Endothelial cell of umbilical vein (primary cell): ENCODE data around the gene PAQR4. TPM values are rescaled to one million over a fixed set of nuclear protein-coding genes. Genes with fewer than 3 reads are reported as not detected.

Source experiments
- BruUV-seq: library from RNA; stranded (reverse); fragments of 400-500 nt; replicated peaks from 2 replicates; lab custom pipeline; 2021; lab: Mats Ljungman, UMichigan
- CTCF ChIA-PET: fragments of 300-600, 350-600 bp; sonication (Branson Sonifier 250); formaldehyde crosslinking; loops from one replicate; lab custom pipeline; 2021; ENCODE audit warnings: antibody characterized with exemption, inconsistent platforms; lab: Charles Lee
- POLR2A ChIA-PET: fragments of 300-600, 350-600 bp; sonication (Branson Sonifier 250); formaldehyde crosslinking; loops from one replicate; lab custom pipeline; 2021; ENCODE audit warnings: antibody characterized with exemption, inconsistent platforms; lab: Charles Lee
- DNase-seq: peaks from one replicate; pipeline ENCODE4 v3.0.0-alpha.2; 2011; ENCODE audit warnings: low read depth, low spot score
- FAIRE-seq: peaks from 2 replicates; lab custom pipeline; 2011; peaks lifted over from hg19 to GRCh38; lab: Jason Lieb, UNC
- H2AFZ ChIP-seq: 2 replicates; pipeline ENCODE4 v1.6.0; 2012; ENCODE audit warnings: low read depth, low read length, control low read depth, inconsistent platforms
- H3K27ac ChIP-seq: 2 replicates; pipeline ENCODE4 v1.5.1; 2011; ENCODE audit warnings: low read depth, mild to moderate bottlenecking, control low read depth, low read length, moderate library complexity; ENCODE audit not compliant: insufficient read depth
- H3K27me3 ChIP-seq, 2 experiments: 2 replicates each; pipeline versions ENCODE4 v1.6.0 to v1.6.1; 2011; ENCODE audit warnings: low read length in 2 of 2, mixed read lengths in 1 of 2; ENCODE audit not compliant: control insufficient read depth in 2 of 2, insufficient read depth in 2 of 2
- H3K36me3 ChIP-seq, 2 experiments: 2 replicates in 1 of 2; 3 replicates in 1 of 2; pipeline ENCODE4 v1.5.1; 2011; ENCODE audit warnings: low read length in 2 of 2, mild to moderate bottlenecking in 1 of 2, moderate library complexity in 1 of 2; ENCODE audit not compliant: control insufficient read depth in 2 of 2, insufficient read depth in 2 of 2; ENCODE audit errors: extremely low read depth in 1 of 2
- H3K4me1 ChIP-seq: 3 replicates; pipeline ENCODE4 v1.5.1; 2011; ENCODE audit warnings: mild to moderate bottlenecking, low read length; ENCODE audit not compliant: control insufficient read depth, insufficient read depth; ENCODE audit errors: extremely low read depth
- H3K4me2 ChIP-seq: 2 replicates; pipeline ENCODE4 v1.6.1; 2011; ENCODE audit warnings: low read length, control low read depth, mixed read lengths; ENCODE audit not compliant: insufficient read depth
- H3K4me3 ChIP-seq, 3 experiments: fragments of 200-600 bp in 1 of 3; sonication (generic), shearing (Covaris generic) in 1 of 3; replicated peaks in 1 of 3; 2 replicates each; pipeline ENCODE4 v1.5.1; 2011 to 2016; ENCODE audit warnings: control low read depth in 3 of 3, low read length in 3 of 3, mild to moderate bottlenecking in 2 of 3, inconsistent platforms in 1 of 3, low read depth in 1 of 3, moderate library complexity in 1 of 3; ENCODE audit not compliant: insufficient read depth in 1 of 3
- H3K79me2 ChIP-seq: 2 replicates; pipeline ENCODE4 v1.6.0; 2012; ENCODE audit warnings: low read length, inconsistent platforms; ENCODE audit not compliant: control insufficient read depth, insufficient read depth
- H3K9ac ChIP-seq: replicated peaks from 2 replicates; pipeline ENCODE3; 2011; ENCODE audit warnings: low read length, control low read depth; ENCODE audit not compliant: insufficient read depth; ENCODE audit errors: extremely low read depth
- H3K9me1 ChIP-seq: replicated peaks from 3 replicates; pipeline ENCODE4 v1.6.0; 2011; ENCODE audit warnings: mild to moderate bottlenecking, low read length; ENCODE audit not compliant: control insufficient read depth, insufficient read depth; ENCODE audit errors: extremely low read depth
- H3K9me3 ChIP-seq: replicated peaks from 2 replicates; pipeline ENCODE4 v1.5.1; 2012; ENCODE audit warnings: low read length, inconsistent platforms; ENCODE audit not compliant: control insufficient read depth, insufficient read depth
- H4K20me1 ChIP-seq: replicated peaks from 2 replicates; pipeline ENCODE3; 2011; ENCODE audit warnings: mild to moderate bottlenecking, low read length; ENCODE audit not compliant: control insufficient read depth, insufficient read depth; ENCODE audit errors: extremely low read depth
- EZH2 ChIP-seq: IDR thresholded peaks from 2 replicates; pipeline ENCODE4 v1.6.1; 2012; ENCODE audit warnings: borderline replicate concordance, low read depth, mild to moderate bottlenecking, moderate library complexity, low read length, inconsistent platforms; ENCODE audit not compliant: severe bottlenecking
- FOS ChIP-seq: IDR thresholded peaks from 2 replicates; pipeline ENCODE4 v1.6.1; 2011; ENCODE audit warnings: mild to moderate bottlenecking, low read length, moderate library complexity, borderline replicate concordance; ENCODE audit not compliant: insufficient read depth
- GATA2 ChIP-seq: IDR thresholded peaks from 2 replicates; pipeline ENCODE4 v1.7.0; 2011; ENCODE audit warnings: low read depth, mild to moderate bottlenecking, moderate library complexity, mixed read lengths, low read length; ENCODE audit not compliant: insufficient read length, insufficient read depth
- JUN ChIP-seq: IDR thresholded peaks from 2 replicates; pipeline ENCODE4 v1.6.1; 2011; ENCODE audit warnings: borderline replicate concordance, low read depth; ENCODE audit not compliant: insufficient read length, insufficient read depth
- MYC ChIP-seq: IDR thresholded peaks from one replicate; pipeline ENCODE4 v1.6.1; 2011; ENCODE audit warnings: mild to moderate bottlenecking, low read depth, low read length
- POLR2A ChIP-seq: IDR thresholded peaks from 2 replicates; pipeline ENCODE4 v1.6.1; 2012; ENCODE audit warnings: low read depth, mild to moderate bottlenecking, control low read depth, low read length
- POLR2AphosphoS5 ChIP-seq: IDR thresholded peaks from 2 replicates; pipeline ENCODE4 v1.6.1; 2012; ENCODE audit warnings: low read depth, mild to moderate bottlenecking, control low read depth, low read length, moderate library complexity; ENCODE audit not compliant: insufficient read depth
- dilution Hi-C: fragments of 300-500 bp; cut with MboI; formaldehyde crosslinking; loops from one replicate; pipeline ENCODE4 v1.15.0; 2019; ENCODE audit warnings: low sequenced_read_pairs; ENCODE audit not compliant: extremely low pct_ligation_motif_present
- intact Hi-C: fragments of 100-400 bp; cut with micrococcal nuclease; formaldehyde crosslinking; loops from one replicate; pipeline ENCODE4 v1.10.0; 2022
- polyA plus RNA-seq, 4 experiments: library from polyadenylated mRNA; depleted of rRNA in 3 of 4; stranded (reverse) in 3 of 4; unstranded in 1 of 4; fragments of >200 nt; gene quantifications; 2 replicates each; pipeline versions ENCODE4 v1.2.1 to v1.2.3, GENCODE V29; 2011 to 2012; ENCODE audit warnings: missing spikeins in 1 of 4
- total RNA-seq: library from RNA; stranded (reverse); gene quantifications from 2 replicates; pipeline ENCODE4 v1.2.3, GENCODE V29; 2021
- TF ChIP-seq, protein P1 (sequence below): IDR thresholded peaks from 2 replicates; pipeline ENCODE4 v1.6.1; 2011; ENCODE audit not compliant: insufficient read depth, insufficient read length
- TF ChIP-seq, protein P2 (sequence below), 2 donors: IDR thresholded peaks; 1 replicate in 1 of 2; 2 replicates in 1 of 2; pipeline ENCODE4 v1.5.1; 2011; ENCODE audit warnings: low read length in 2 of 2, mild to moderate bottlenecking in 2 of 2, moderate library complexity in 2 of 2, control low read depth in 1 of 2, inconsistent platforms in 1 of 2, low read depth in 1 of 2; ENCODE audit not compliant: insufficient read depth in 1 of 2; ENCODE audit errors: extremely low read depth in 1 of 2

Gene PAQR4
- total and polyA plus RNA-seq, 2 donors (not counting 3 experiments of a cell fraction or from before 2014, with no cell fraction given), result 23.8 to 31.2 TPM

DNA sequence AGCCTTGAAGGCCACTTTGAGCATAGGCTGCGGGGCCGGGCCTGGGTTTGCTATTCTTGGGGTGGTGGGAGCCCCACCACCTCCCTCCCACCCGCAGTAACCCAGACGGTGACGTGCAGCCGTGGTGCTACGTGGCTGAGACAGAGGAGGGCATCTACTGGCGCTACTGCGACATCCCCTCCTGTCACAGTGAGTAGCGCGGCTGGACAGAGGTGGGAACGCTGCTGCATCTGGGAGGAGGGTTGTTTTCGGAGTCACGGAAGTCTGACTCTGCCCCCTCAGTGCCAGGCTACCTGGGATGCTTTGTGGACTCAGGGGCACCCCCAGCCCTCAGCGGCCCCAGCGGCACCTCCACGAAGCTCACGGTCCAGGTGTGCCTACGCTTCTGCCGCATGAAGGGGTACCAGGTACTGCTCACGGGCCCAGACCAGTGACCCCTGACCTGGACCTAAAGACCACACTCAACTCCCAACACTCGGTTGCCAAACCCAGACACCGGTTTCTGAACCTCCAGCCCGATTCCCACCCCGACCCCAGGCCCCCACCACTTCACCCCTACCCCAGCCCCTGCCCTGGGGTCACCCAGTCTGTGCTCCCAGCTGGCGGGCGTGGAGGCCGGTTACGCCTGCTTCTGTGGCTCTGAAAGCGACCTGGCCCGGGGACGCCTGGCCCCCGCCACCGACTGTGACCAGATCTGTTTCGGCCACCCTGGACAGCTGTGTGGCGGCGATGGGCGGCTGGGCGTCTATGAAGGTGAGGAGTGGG is 2.9 kb upstream of the PAQR4 start:
- intact Hi-C loops (no loop called here), dilution Hi-C loops (no loop called here)
- Histone ChIP-seq H3K27me3 (peaks cover 29 to 55% of the 10 kb centered on the region in 2 experiments), H3K9me3 (no peaks in the 10 kb centered on the region), H3K27ac (no peak overlapping the region), H2AFZ (no peak overlapping the region), H3K79me2 (peaks cover 12% of the 10 kb centered on the region), H3K9ac (no peak overlapping the region), H3K4me2 (no peak overlapping the region), H4K20me1 (no peaks in the 10 kb centered on the region), H3K36me3 (no peaks in the 10 kb centered on the region), H3K9me1 (no peaks in the 10 kb centered on the region), H3K4me1 (peaks cover 16% of the 10 kb centered on the region), H3K4me3 (no peak overlapping the region)
- FAIRE-seq, result no peak
- TF ChIP-seq JUN, result no peak
- no peak for TF ChIP-seq EZH2
- TF ChIP-seq, protein P1, sequence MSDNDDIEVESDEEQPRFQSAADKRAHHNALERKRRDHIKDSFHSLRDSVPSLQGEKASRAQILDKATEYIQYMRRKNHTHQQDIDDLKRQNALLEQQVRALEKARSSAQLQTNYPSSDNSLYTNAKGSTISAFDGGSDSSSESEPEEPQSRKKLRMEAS, result no peak
- no peak for TF ChIP-seq POLR2AphosphoS5
- no peak for TF ChIP-seq MYC
- TF ChIP-seq GATA2, result no peak
- TF ChIP-seq, protein P2, sequence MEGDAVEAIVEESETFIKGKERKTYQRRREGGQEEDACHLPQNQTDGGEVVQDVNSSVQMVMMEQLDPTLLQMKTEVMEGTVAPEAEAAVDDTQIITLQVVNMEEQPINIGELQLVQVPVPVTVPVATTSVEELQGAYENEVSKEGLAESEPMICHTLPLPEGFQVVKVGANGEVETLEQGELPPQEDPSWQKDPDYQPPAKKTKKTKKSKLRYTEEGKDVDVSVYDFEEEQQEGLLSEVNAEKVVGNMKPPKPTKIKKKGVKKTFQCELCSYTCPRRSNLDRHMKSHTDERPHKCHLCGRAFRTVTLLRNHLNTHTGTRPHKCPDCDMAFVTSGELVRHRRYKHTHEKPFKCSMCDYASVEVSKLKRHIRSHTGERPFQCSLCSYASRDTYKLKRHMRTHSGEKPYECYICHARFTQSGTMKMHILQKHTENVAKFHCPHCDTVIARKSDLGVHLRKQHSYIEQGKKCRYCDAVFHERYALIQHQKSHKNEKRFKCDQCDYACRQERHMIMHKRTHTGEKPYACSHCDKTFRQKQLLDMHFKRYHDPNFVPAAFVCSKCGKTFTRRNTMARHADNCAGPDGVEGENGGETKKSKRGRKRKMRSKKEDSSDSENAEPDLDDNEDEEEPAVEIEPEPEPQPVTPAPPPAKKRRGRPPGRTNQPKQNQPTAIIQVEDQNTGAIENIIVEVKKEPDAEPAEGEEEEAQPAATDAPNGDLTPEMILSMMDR (IDR thresholded peaks at IDR 0.05; ENCODE audit: extremely low read depth in 1 of 2, insufficient read depth in 1 of 2, low read depth in 1 of 2, low read length in 2 of 2), result no peak
- no peak for TF ChIP-seq POLR2A
- no peak for TF ChIP-seq FOS
- DNase-seq, result no peak
- ChIA-PET CTCF (interaction anchor here (0.7 kb wide), 1 partner anchor 92 kb away, joined by 4 read pairs; no protein-coding TSS in a partner anchor), POLR2A (no interaction called here)
- no TSS peak for BruUV-seq
